Neural progenitor cell (in vitro differentiated cells): ENCODE measurements around the gene RPL26. TPM values are rescaled to one million over a fixed set of nuclear protein-coding genes. Genes with fewer than 3 reads are reported as not detected.

Experiments
- DNase-seq: peaks from one replicate; pipeline ENCODE4 v3.0.0-alpha.2; 2016; ENCODE audit warnings: low spot score
- H2AFZ ChIP-seq: fragments of 200-600 bp; sonication (generic); replicated peaks from 2 replicates; pipeline ENCODE4 v1.6.1; 2016; ENCODE audit warnings: antibody characterized with exemption
- H3F3A ChIP-seq: fragments of 200-600 bp; sonication (generic); 2 replicates; pipeline ENCODE4 v1.6.1; 2016; ENCODE audit warnings: antibody characterized with exemption, low read depth
- H3K27ac ChIP-seq: fragments of 200-600 bp; sonication (generic); 2 replicates; pipeline ENCODE4 v1.5.1; 2016; ENCODE audit warnings: mild to moderate bottlenecking
- H3K27me3 ChIP-seq: fragments of 200-600 bp; sonication (generic); 2 replicates; pipeline ENCODE4 v1.6.1; 2016; ENCODE audit warnings: mild to moderate bottlenecking, moderate library complexity
- H3K36me3 ChIP-seq: fragments of 200-600 bp; sonication (generic); 2 replicates; pipeline ENCODE4 v1.5.1; 2016
- H3K4me1 ChIP-seq: fragments of 200-600 bp; sonication (generic); 2 replicates; pipeline ENCODE4 v1.6.1; 2016; ENCODE audit warnings: mixed run types
- H3K4me2 ChIP-seq: fragments of 200-600 bp; sonication (generic); 2 replicates; pipeline ENCODE4 v1.6.1; 2016
- H3K4me3 ChIP-seq: fragments of 200-600 bp; sonication (generic); 2 replicates; pipeline ENCODE4 v1.5.1; 2016
- H3K79me2 ChIP-seq: fragments of 200-600 bp; sonication (generic); 2 replicates; pipeline ENCODE4 v1.6.1; 2016; ENCODE audit warnings: low read depth
- H3K9ac ChIP-seq: fragments of 200-600 bp; sonication (generic); 2 replicates; pipeline ENCODE4 v1.6.1; 2016
- H3K9me3 ChIP-seq: fragments of 200-600 bp; sonication (generic); 2 replicates; pipeline ENCODE4 v1.5.1; 2016; ENCODE audit warnings: low read depth
- H4K20me1 ChIP-seq: fragments of 200-600 bp; sonication (generic); 2 replicates; pipeline ENCODE4 v1.6.1; 2016; ENCODE audit warnings: low read depth
- H3K27ac Mint-ChIP-seq: 3 replicates; pipeline ENCODE4 v1.8.0; 2021; ENCODE audit warnings: mixed read lengths
- H3K27me3 Mint-ChIP-seq: 2 replicates; pipeline ENCODE4 v1.8.0; 2022; ENCODE audit warnings: low read depth, mild to moderate bottlenecking, inconsistent platforms, moderate library complexity, mixed read lengths; ENCODE audit not compliant: insufficient read depth
- H3K36me3 Mint-ChIP-seq: 3 replicates; pipeline ENCODE4 v1.8.0; 2021; ENCODE audit warnings: mixed read lengths
- H3K4me1 Mint-ChIP-seq: 3 replicates; pipeline ENCODE4 v1.8.0; 2021; ENCODE audit warnings: mixed read lengths
- H3K4me3 Mint-ChIP-seq: 3 replicates; pipeline ENCODE4 v1.8.0; 2021; ENCODE audit warnings: mild to moderate bottlenecking, moderate library complexity, mixed read lengths
- H3K9me3 Mint-ChIP-seq: 3 replicates; pipeline ENCODE4 v1.8.0; 2020; ENCODE audit warnings: mixed read lengths
- CTCF ChIP-seq: fragments of 200-600 bp; sonication (generic); IDR thresholded peaks from 2 replicates; pipeline ENCODE4 v1.5.1; 2017; ENCODE audit warnings: antibody characterized with exemption, mild to moderate bottlenecking
- EZH2 ChIP-seq: fragments of 200-600 bp; sonication (generic); IDR thresholded peaks from 2 replicates; pipeline ENCODE4 v1.6.1; 2017; ENCODE audit warnings: antibody characterized with exemption, mild to moderate bottlenecking, moderate library complexity
- EZH2phosphoT487 ChIP-seq: fragments of 200-600 bp; sonication (generic); IDR thresholded peaks from 2 replicates; pipeline ENCODE4 v1.6.1; 2017; ENCODE audit warnings: antibody characterized with exemption
- total RNA-seq: library from RNA; depleted of rRNA; stranded (reverse); fragments of >200 nt; gene quantifications from 2 replicates; pipeline ENCODE4 v1.2.3, GENCODE V29; 2015; ENCODE audit warnings: low replicate concordance

Gene RPL26
- total RNA-seq, 1 donor from 2014 or later: 8,768 TPM

GRCh38 chr17:8371786-8372185, 11.2 kb downstream of the RPL26 start:
- no peaks in the 10 kb centered on the region for H3K4me1 ChIP-seq
- Mint-ChIP-seq H3K4me1 (peaks cover 12% of the 10 kb centered on the region), H3K4me3 (no peak overlapping the region), H3K9me3 (no peaks in the 10 kb centered on the region), H3K27ac (no peak overlapping the region), H3K36me3 (peaks cover 30% of the 10 kb centered on the region), H3K27me3 (peaks cover 4% of the 10 kb centered on the region)
- H3K9me3 ChIP-seq: no peaks in the 10 kb centered on the region
- DNase-seq: no peak
- no peak overlapping the region for H3K4me3 ChIP-seq
- no peaks in the 10 kb centered on the region for H3K36me3 ChIP-seq
- no peak overlapping the region for H2AFZ ChIP-seq
- no peak overlapping the region for H3K9ac ChIP-seq
- H3K27ac ChIP-seq: no peak overlapping the region
- TF ChIP-seq CTCF (no peak), EZH2phosphoT487 (no peak), EZH2 (no peak)
- H3K4me2 ChIP-seq: no peak overlapping the region
- no peaks in the 10 kb centered on the region for H3K27me3 ChIP-seq
- H4K20me1 ChIP-seq: peaks cover 1% of the 10 kb centered on the region
- peaks cover 12% of the 10 kb centered on the region for H3K79me2 ChIP-seq
- H3F3A ChIP-seq: peaks cover 7% of the 10 kb centered on the region

DNA sequence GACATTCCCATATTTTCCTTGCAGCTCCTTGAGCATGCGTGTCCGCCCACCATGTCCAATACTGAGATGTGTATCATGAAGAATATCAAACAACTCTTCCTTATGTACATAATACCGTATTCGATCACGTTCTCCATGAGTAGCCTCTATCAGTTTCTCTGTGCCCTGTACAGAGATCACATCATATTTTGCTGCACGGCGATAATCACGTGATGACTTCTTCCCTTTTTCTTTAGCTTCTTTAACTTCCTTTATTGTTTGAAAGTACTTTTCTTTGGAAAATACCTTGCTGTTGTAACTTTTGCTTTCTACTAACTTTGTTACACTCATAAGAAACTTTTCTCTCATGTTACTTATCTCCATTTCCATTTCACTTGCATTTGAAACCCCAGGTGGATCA, 13.0 kb downstream of the RPL26 start:
- Histone ChIP-seq H3K9ac (no peak overlapping the region), H3K4me3 (no peak overlapping the region), H3K9me3 (no peaks in the 10 kb centered on the region), H3K27ac (no peak overlapping the region), H3K27me3 (no peaks in the 10 kb centered on the region), H3K36me3 (no peaks in the 10 kb centered on the region), H3K4me1 (no peaks in the 10 kb centered on the region), H3F3A (no peaks in the 10 kb centered on the region), H2AFZ (no peak overlapping the region), H4K20me1 (no peaks in the 10 kb centered on the region), H3K4me2 (no peak overlapping the region), H3K79me2 (peaks cover 1% of the 10 kb centered on the region)
- no peak overlapping the region for H3K4me3 Mint-ChIP-seq
- TF ChIP-seq EZH2: no peak
- no peak for TF ChIP-seq CTCF
- no peak for TF ChIP-seq EZH2phosphoT487
- no peak for DNase-seq
- H3K27ac Mint-ChIP-seq: no peak overlapping the region
- H3K4me1 Mint-ChIP-seq: no peaks in the 10 kb centered on the region
- H3K27me3 Mint-ChIP-seq: peaks cover 9% of the 10 kb centered on the region
- H3K9me3 Mint-ChIP-seq: no peaks in the 10 kb centered on the region
- peaks cover 27% of the 10 kb centered on the region for H3K36me3 Mint-ChIP-seq

DNA sequence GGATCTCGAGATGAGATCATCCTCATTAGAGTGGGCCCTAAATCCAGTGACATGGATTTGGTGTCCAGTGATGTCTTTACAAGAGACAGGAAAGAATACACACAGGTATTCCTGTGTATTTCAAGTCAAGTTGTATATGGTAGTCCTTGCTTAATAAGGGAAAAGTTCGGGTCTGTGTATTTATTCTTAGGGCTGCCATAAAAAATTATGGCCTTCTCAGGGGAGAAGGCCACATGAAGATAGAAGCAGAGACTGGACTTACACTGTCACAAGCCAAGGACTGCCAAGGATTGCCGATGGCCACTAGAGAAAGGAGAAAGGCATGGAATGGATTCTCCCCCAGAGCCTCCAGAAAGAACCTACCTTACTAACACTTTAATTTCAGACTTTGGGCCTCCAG, 14.8 kb downstream of the RPL26 start:
- TF ChIP-seq EZH2 (no peak), EZH2phosphoT487 (no peak), CTCF (no peak)
- H3K27me3 Mint-ChIP-seq: peaks cover 9% of the 10 kb centered on the region

More for the DNA sequence above, 14.8 kb downstream of the RPL26 start:
- Histone ChIP-seq H3K79me2 (no peaks in the 10 kb centered on the region), H3F3A (no peaks in the 10 kb centered on the region), H3K9ac (no peak overlapping the region), H3K4me1 (no peaks in the 10 kb centered on the region), H3K4me2 (no peak overlapping the region), H3K4me3 (no peak overlapping the region), H3K36me3 (no peaks in the 10 kb centered on the region), H2AFZ (no peak overlapping the region), H4K20me1 (no peaks in the 10 kb centered on the region), H3K27me3 (no peaks in the 10 kb centered on the region), H3K27ac (no peak overlapping the region), H3K9me3 (no peaks in the 10 kb centered on the region)
- Mint-ChIP-seq H3K4me3 (no peak overlapping the region), H3K9me3 (no peaks in the 10 kb centered on the region), H3K27ac (no peak overlapping the region), H3K36me3 (peaks cover 27% of the 10 kb centered on the region), H3K4me1 (no peaks in the 10 kb centered on the region)
- DNase-seq: no peak
